ENCODE results near the gene CAMK2N1. TPM values are rescaled to one million over a fixed set of nuclear protein-coding genes. Genes with fewer than 3 reads are reported as not detected.
"Not testable (repeated sequence)": the region's sequence is repeated elsewhere in the genome, so short reads cannot be mapped to it uniquely, and the experiment has no call there.

CAMK2N1 gene
- polyA plus RNA-seq, 3 donors, result not detected

- peaks cover under 1 to 5% (median 4%) of the 10 kb centered on the region in 3 donors for H3K27me3 Mint-ChIP-seq (ENCODE audit: low read depth in 3 of 3)
- Histone ChIP-seq H3K4me3 (replicated peaks in 1 of 3; ENCODE audit: low read depth in 2 of 3, low read length in 3 of 3) (no peak overlapping the region), H3K4me2 (replicated peaks; ENCODE audit: extremely low read depth, low read length, poor library complexity, severe bottlenecking) (no peak overlapping the region), H3K27ac (ENCODE audit: low read depth in 1 of 2, low read length in 2 of 2) (peak overlapping the region in 1 of 2 donors; percentile 5), H3K9ac (ENCODE audit: insufficient read depth, low read length, poor library complexity, severe bottlenecking) (no peak overlapping the region), H2AFZ (ENCODE audit: insufficient read depth, low read depth, low read length, poor library complexity, severe bottlenecking) (no peak overlapping the region), H3K27me3 (ENCODE audit: control insufficient read depth in 2 of 2, insufficient read depth in 2 of 2, low read length in 2 of 2) (no peaks in the 10 kb centered on the region), H3K79me2 (ENCODE audit: insufficient read depth, low read length) (no peaks in the 10 kb centered on the region), H4K20me1 (ENCODE audit: insufficient read depth, low read length) (peaks cover 5% of the 10 kb centered on the region), H3K36me3 (replicated peaks in 1 of 2; ENCODE audit: control insufficient read depth in 1 of 2, insufficient read depth in 2 of 2, low read length in 2 of 2) (peaks cover 39 to 58% of the 10 kb centered on the region in 2 donors), H3K9me3 (replicated peaks in 1 of 2; ENCODE audit: control insufficient read depth in 1 of 2, insufficient read depth in 1 of 2, low read length in 2 of 2) (no peaks in the 10 kb centered on the region), H3K4me1 (ENCODE audit: control insufficient read depth in 1 of 2, insufficient read depth in 2 of 2, low read length in 2 of 2) (peaks cover 13% of the 10 kb centered on the region in 2 donors)
- intact Hi-C loops (cut with micrococcal nuclease), result no loop called here
- H3K36me3 Mint-ChIP-seq, result peaks cover 50 to 53% of the 10 kb centered on the region in 2 donors
- no peak for TF ChIP-seq CTCF (IDR thresholded peaks at IDR 0.05)
- H3K4me1 Mint-ChIP-seq, result peaks cover 8% of the 10 kb centered on the region
- H3K27ac Mint-ChIP-seq, result peak overlapping the region in 1 of 7 donors; percentile 26
- no peak overlapping the region for H3K4me3 Mint-ChIP-seq
- 100% methylated on average over 3 of the region's 7 CpGs for WGBS (ENCODE audit: insufficient coverage)
- H3K9me3 Mint-ChIP-seq, result no peaks in the 10 kb centered on the region
- DNase-seq, result no peak
Observed at GRCh38 chr1:20498116-20498515, 12.1 kb upstream of the CAMK2N1 start.

- H3K9me3 Mint-ChIP-seq, result no peaks in the 10 kb centered on the region
- Histone ChIP-seq H3K79me2 (ENCODE audit: insufficient read depth, low read length) (no peaks in the 10 kb centered on the region), H3K27ac (ENCODE audit: low read depth in 1 of 2, low read length in 2 of 2) (no peak overlapping the region), H3K9me3 (replicated peaks in 1 of 2; ENCODE audit: control insufficient read depth in 1 of 2, insufficient read depth in 1 of 2, low read length in 2 of 2) (no peaks in the 10 kb centered on the region), H3K4me2 (replicated peaks; ENCODE audit: extremely low read depth, low read length, poor library complexity, severe bottlenecking) (no peak overlapping the region), H3K36me3 (replicated peaks in 1 of 2; ENCODE audit: control insufficient read depth in 1 of 2, insufficient read depth in 2 of 2, low read length in 2 of 2) (peaks cover 35 to 52% of the 10 kb centered on the region in 2 donors), H3K27me3 (ENCODE audit: control insufficient read depth in 2 of 2, insufficient read depth in 2 of 2, low read length in 2 of 2) (no peaks in the 10 kb centered on the region), H3K9ac (ENCODE audit: insufficient read depth, low read length, poor library complexity, severe bottlenecking) (no peak overlapping the region), H2AFZ (ENCODE audit: insufficient read depth, low read depth, low read length, poor library complexity, severe bottlenecking) (no peak overlapping the region), H3K4me3 (replicated peaks in 1 of 3; ENCODE audit: low read depth in 2 of 3, low read length in 3 of 3) (no peak overlapping the region), H3K4me1 (ENCODE audit: control insufficient read depth in 1 of 2, insufficient read depth in 2 of 2, low read length in 2 of 2) (peaks cover 13 to 15% of the 10 kb centered on the region in 2 donors), H4K20me1 (ENCODE audit: insufficient read depth, low read length) (peaks cover 5% of the 10 kb centered on the region)
- 56% methylated on average over 3 of the region's 6 CpGs for WGBS (ENCODE audit: insufficient coverage)
- H3K27ac Mint-ChIP-seq, result peak overlapping the region in 3 of 7 donors; percentile 26 to 32 (median 27)
- H3K4me1 Mint-ChIP-seq, result peaks cover 8% of the 10 kb centered on the region
- TF ChIP-seq CTCF (IDR thresholded peaks at IDR 0.05), result no peak
- H3K27me3 Mint-ChIP-seq (ENCODE audit: low read depth in 3 of 3), result peaks cover 6 to 11% (median 6%) of the 10 kb centered on the region in 3 donors
- DNase-seq, result no peak
- H3K4me3 Mint-ChIP-seq, result no peak overlapping the region
- H3K36me3 Mint-ChIP-seq, result peaks cover 49% of the 10 kb centered on the region in 2 donors
- intact Hi-C loops (cut with micrococcal nuclease), result no loop called here
Observed at GRCh38 chr1:20497506-20497905, 11.5 kb upstream of the CAMK2N1 start.

GRCh38 chr1:20496725-20497383 is 10.8 kb upstream of the CAMK2N1 start:
- H3K4me3 Mint-ChIP-seq; H3K9me3 ChIP-seq (replicated peaks in 1 of 2; ENCODE audit: control insufficient read depth in 1 of 2, insufficient read depth in 1 of 2, low read length in 2 of 2); H2AFZ ChIP-seq (ENCODE audit: insufficient read depth, low read depth, low read length, poor library complexity, severe bottlenecking); H3K79me2 ChIP-seq (ENCODE audit: insufficient read depth, low read length); H3K27ac ChIP-seq (ENCODE audit: low read depth in 1 of 2, low read length in 2 of 2); H3K9ac ChIP-seq (ENCODE audit: insufficient read depth, low read length, poor library complexity, severe bottlenecking); H3K27ac Mint-ChIP-seq; intact Hi-C loops (cut with micrococcal nuclease); H3K4me1 Mint-ChIP-seq; H3K27me3 ChIP-seq (ENCODE audit: control insufficient read depth in 2 of 2, insufficient read depth in 2 of 2, low read length in 2 of 2); H3K4me3 ChIP-seq (replicated peaks in 1 of 3; ENCODE audit: low read depth in 2 of 3, low read length in 3 of 3); H3K9me3 Mint-ChIP-seq; DNase-seq; H3K4me2 ChIP-seq (replicated peaks; ENCODE audit: extremely low read depth, low read length, poor library complexity, severe bottlenecking); H4K20me1 ChIP-seq (ENCODE audit: insufficient read depth, low read length): not testable (repeated sequence)
- H3K36me3 ChIP-seq (replicated peaks in 1 of 2; ENCODE audit: control insufficient read depth in 1 of 2, insufficient read depth in 2 of 2, low read length in 2 of 2), result peaks cover 31 to 45% of the 10 kb centered on the region in 2 donors
- H3K27me3 Mint-ChIP-seq (ENCODE audit: low read depth in 3 of 3), result peaks cover 6 to 17% (median 7%) of the 10 kb centered on the region in 3 donors
- 93% methylated on average over 8 of the region's 12 CpGs for WGBS (ENCODE audit: insufficient coverage)
- peaks cover 43% of the 10 kb centered on the region in 2 donors for H3K36me3 Mint-ChIP-seq
- H3K4me1 ChIP-seq (ENCODE audit: control insufficient read depth in 1 of 2, insufficient read depth in 2 of 2, low read length in 2 of 2), result peaks cover 13 to 15% of the 10 kb centered on the region in 2 donors

Data from CD14-positive monocyte (primary cell).